Naive thymus-derived CD4-positive, alpha-beta T cell (primary cell): Measurements from ENCODE around the gene TLCD3A. TPM values are rescaled to one million over a fixed set of nuclear protein-coding genes. Genes with fewer than 3 reads are reported as not detected.
A peak's percentile ranks its signal among the peaks of the same experiment; 100 is the strongest.
"Not testable (repeated sequence)": the region's sequence is repeated elsewhere in the genome, so short reads cannot be mapped to it uniquely, and the experiment has no call there.

Experiments used
- ATAC-seq: fragments of 150-1000 bp; cut with Tn5 transposase; 2 replicates; pipeline ENCODE4 v1.10.0; 2021; ENCODE audit warnings: mild to moderate bottlenecking, moderate library complexity
- CTCF ChIA-PET: fragments of 350-600 bp; sonication (Branson Sonifier 250); formaldehyde crosslinking; loops from one replicate; lab custom pipeline; 2021; ENCODE audit warnings: antibody characterized with exemption; lab: Charles Lee
- POLR2A ChIA-PET: fragments of 350-600 bp; sonication (Branson Sonifier 250); formaldehyde crosslinking; loops from one replicate; lab custom pipeline; 2021; ENCODE audit warnings: antibody characterized with exemption, inconsistent platforms; lab: Charles Lee
- DNase-seq, 9 donors: peaks; one replicate each; pipeline versions ENCODE4 v3.0.0 to v3.0.0-alpha.2; 2020 to 2022; ENCODE audit warnings: mixed read lengths in 1 of 9
- H3K27ac ChIP-seq: one replicate; pipeline ENCODE4 v1.7.0; 2013; ENCODE audit warnings: mild to moderate bottlenecking, low read depth, low read length, moderate library complexity
- H3K27me3 ChIP-seq, 2 donors: one replicate each; pipeline ENCODE4 v1.7.0; 2013; ENCODE audit warnings: low read length in 2 of 2, mild to moderate bottlenecking in 2 of 2, moderate library complexity in 2 of 2; ENCODE audit not compliant: control insufficient read depth in 2 of 2, insufficient read depth in 2 of 2
- H3K36me3 ChIP-seq, 3 experiments: 1 replicate in 2 of 3; 2 replicates in 1 of 3; pipeline ENCODE4 v1.7.0; 2013; ENCODE audit warnings: low read length in 3 of 3, mild to moderate bottlenecking in 3 of 3, moderate library complexity in 1 of 3; ENCODE audit not compliant: insufficient read depth in 3 of 3, control insufficient read depth in 2 of 3
- H3K4me1 ChIP-seq, 2 donors: one replicate each; pipeline ENCODE4 v1.7.0; 2013; ENCODE audit warnings: low read length in 2 of 2, mild to moderate bottlenecking in 2 of 2, moderate library complexity in 1 of 2; ENCODE audit not compliant: control insufficient read depth in 2 of 2, insufficient read depth in 2 of 2
- H3K4me3 ChIP-seq: 2 replicates; pipeline ENCODE4 v1.7.0; 2013; ENCODE audit warnings: mild to moderate bottlenecking, low read length
- H3K9me3 ChIP-seq, 3 experiments: 1 replicate in 2 of 3; 2 replicates in 1 of 3; pipeline ENCODE4 v1.7.0; 2013; ENCODE audit warnings: low read length in 3 of 3; ENCODE audit not compliant: control insufficient read depth in 2 of 3
- H3K27ac Mint-ChIP-seq, 9 donors: one replicate each; pipeline ENCODE4 v1.8.0; 2020 to 2022; ENCODE audit warnings: mixed read lengths in 9 of 9, mild to moderate bottlenecking in 8 of 9, moderate library complexity in 5 of 9, inconsistent platforms in 2 of 9
- H3K27me3 Mint-ChIP-seq, 5 donors: one replicate each; pipeline ENCODE4 v1.8.0; 2021 to 2022; ENCODE audit warnings: mixed read lengths in 5 of 5, mild to moderate bottlenecking in 1 of 5
- H3K36me3 Mint-ChIP-seq, 5 donors: one replicate each; pipeline ENCODE4 v1.8.0; 2020 to 2022; ENCODE audit warnings: mixed read lengths in 5 of 5, mild to moderate bottlenecking in 3 of 5, inconsistent platforms in 1 of 5
- H3K4me1 Mint-ChIP-seq, 7 donors: one replicate each; pipeline ENCODE4 v1.8.0; 2020 to 2022; ENCODE audit warnings: mixed read lengths in 7 of 7, mild to moderate bottlenecking in 3 of 7, inconsistent platforms in 1 of 7
- H3K4me3 Mint-ChIP-seq, 10 donors: one replicate each; pipeline ENCODE4 v1.8.0; 2020 to 2022; ENCODE audit warnings: mild to moderate bottlenecking in 10 of 10, mixed read lengths in 10 of 10, moderate library complexity in 6 of 10, inconsistent platforms in 2 of 10
- H3K9me3 Mint-ChIP-seq, 11 donors: one replicate each; pipeline ENCODE4 v1.8.0; 2020 to 2022; ENCODE audit warnings: mixed read lengths in 11 of 11, mild to moderate bottlenecking in 4 of 11, inconsistent platforms in 1 of 11, moderate library complexity in 1 of 11
- intact Hi-C, 2 donors: fragments of 100-400 bp; cut with micrococcal nuclease; formaldehyde crosslinking; loops; one replicate each; pipeline ENCODE4 v1.15.1; 2023
- polyA plus RNA-seq, 2 donors: library from polyadenylated mRNA; unstranded; fragments of 300-500 nt; fragmentation: Illumina TruSeq; gene quantifications; one replicate each; pipeline ENCODE4 v1.2.3, GENCODE V29; 2021
- total RNA-seq, 6 experiments: library from RNA in 5 of 6; stranded (reverse) in 5 of 6; gene quantifications; 1 replicate in 5 of 6; 2 replicates in 1 of 6; pipeline ENCODE4 v1.2.3 and lab custom pipeline; 2021 to 2026

Gene TLCD3A
- total and polyA plus RNA-seq, 7 experiments from 2014 or later = 0.36 to 21.5 (median 1.0) TPM; not detected in 1

GRCh38 chr17:697682-698081 lies 34.7 kb upstream of the TLCD3A start:
- no peaks in the 10 kb centered on the region for H3K4me1 ChIP-seq
- no peaks in the 10 kb centered on the region for H3K27me3 Mint-ChIP-seq
- no peak for DNase-seq
- no peak overlapping the region for H3K27ac ChIP-seq
- H3K27me3 ChIP-seq = no peaks in the 10 kb centered on the region
- H3K9me3 Mint-ChIP-seq = peaks cover 0 to 2% (median 0%) of the 10 kb centered on the region in 11 donors
- no peak for ATAC-seq
- peaks cover 0 to 51% (median 8%) of the 10 kb centered on the region in 3 experiments for H3K36me3 ChIP-seq
- intact Hi-C loops = no loop called here
- no peaks in the 10 kb centered on the region for H3K9me3 ChIP-seq
- peaks cover 0 to 4% (median 2%) of the 10 kb centered on the region in 7 donors for H3K4me1 Mint-ChIP-seq
- no peak overlapping the region for H3K4me3 ChIP-seq
- H3K36me3 Mint-ChIP-seq = peaks cover 10 to 33% (median 22%) of the 10 kb centered on the region in 5 donors
- POLR2A ChIA-PET = interaction anchor here (1.1 kb wide), 1 partner anchor 286 kb away, joined by 8 read pairs; no protein-coding TSS in a partner anchor
- H3K4me3 Mint-ChIP-seq = no peak overlapping the region
- H3K27ac Mint-ChIP-seq = no peak overlapping the region
- CTCF ChIA-PET = interaction anchor here (0.8 to 7.7 kb wide), 4 partner anchors 283 to 534 kb away, joined by 3 to 63 read pairs (median 11); no protein-coding TSS in a partner anchor

- H3K4me3 Mint-ChIP-seq, H3K27me3 ChIP-seq, intact Hi-C loops, ATAC-seq, H3K27me3 Mint-ChIP-seq, H3K4me1 Mint-ChIP-seq, H3K4me1 ChIP-seq, H3K4me3 ChIP-seq, DNase-seq, H3K27ac Mint-ChIP-seq, H3K27ac ChIP-seq, H3K9me3 Mint-ChIP-seq, H3K9me3 ChIP-seq: not testable (repeated sequence)
- H3K36me3 ChIP-seq = peaks cover 0 to 55% (median 8%) of the 10 kb centered on the region in 3 experiments
- ChIA-PET POLR2A (interaction anchor here (1.1 kb wide), 1 partner anchor 286 kb away, joined by 8 read pairs; no protein-coding TSS in a partner anchor), CTCF (interaction anchor here (0.8 to 7.7 kb wide), 4 partner anchors 284 to 534 kb away, joined by 3 to 63 read pairs (median 11); no protein-coding TSS in a partner anchor)
- peaks cover 10 to 33% (median 22%) of the 10 kb centered on the region in 5 donors for H3K36me3 Mint-ChIP-seq
Measured at GRCh38 chr17:698096-698495, 34.3 kb upstream of the TLCD3A start.

GRCh38 chr17:699345-699744 lies 33.1 kb upstream of the TLCD3A start:
- H3K27ac ChIP-seq = no peak overlapping the region
- DNase-seq (no peak), ATAC-seq (no peak)
- no peaks in the 10 kb centered on the region for H3K27me3 Mint-ChIP-seq
- H3K36me3 ChIP-seq = peaks cover 0 to 44% (median 8%) of the 10 kb centered on the region in 3 experiments
- peaks cover 0 to 8% (median 2%) of the 10 kb centered on the region in 7 donors for H3K4me1 Mint-ChIP-seq
- H3K27me3 ChIP-seq = no peaks in the 10 kb centered on the region
- H3K4me3 ChIP-seq = no peak overlapping the region
- H3K9me3 ChIP-seq = no peaks in the 10 kb centered on the region
- ChIA-PET POLR2A (interaction anchor here (2.7 kb wide), 1 partner anchor 287 kb away, joined by 19 read pairs; no protein-coding TSS in a partner anchor), CTCF (interaction anchor here (0.6 to 7.7 kb wide), 13 partner anchors 11 to 550 kb away, joined by 3 to 63 read pairs (median 3); a partner anchor contains a TSS)
- intact Hi-C loops = no loop called here
- H3K36me3 Mint-ChIP-seq = peaks cover 10 to 30% (median 20%) of the 10 kb centered on the region in 5 donors
- H3K9me3 Mint-ChIP-seq = peaks cover 0 to 2% (median 0%) of the 10 kb centered on the region in 11 donors
- no peak overlapping the region for H3K4me3 Mint-ChIP-seq
- no peaks in the 10 kb centered on the region for H3K4me1 ChIP-seq
- H3K27ac Mint-ChIP-seq = no peak overlapping the region

GRCh38 chr17:700504-701094 lies 31.8 kb upstream of the TLCD3A start:
- no peaks in the 10 kb centered on the region for H3K27me3 Mint-ChIP-seq
- Histone ChIP-seq H3K36me3 (peaks cover 0 to 35% (median 8%) of the 10 kb centered on the region in 3 experiments), H3K4me1 (no peaks in the 10 kb centered on the region), H3K9me3 (no peaks in the 10 kb centered on the region), H3K4me3 (no peak overlapping the region), H3K27me3 (no peaks in the 10 kb centered on the region), H3K27ac (no peak overlapping the region)
- H3K27ac Mint-ChIP-seq = peak overlapping the region in 3 of 9 donors; percentile 46 to 53 (median 51)
- no peak overlapping the region for H3K4me3 Mint-ChIP-seq
- ATAC-seq (peak; percentile 71), DNase-seq (peak in 7 of 9 donors; percentile 25 to 63 (median 58))
- H3K4me1 Mint-ChIP-seq = peaks cover 0 to 14% (median 6%) of the 10 kb centered on the region in 7 donors
- ChIA-PET POLR2A (interaction anchor here (0.7 to 2.7 kb wide), 3 partner anchors 265 to 323 kb away, joined by 3 to 19 read pairs (median 7); no protein-coding TSS in a partner anchor), CTCF (interaction anchor here (0.6 to 7.7 kb wide), 23 partner anchors 9 to 551 kb away, joined by 3 to 63 read pairs (median 4); partner anchors contain the start of gene TIMM22)
- intact Hi-C loops = loop anchor here (1.0 to 10.0 kb wide), 5 partner anchors 288 to 558 kb away; no protein-coding TSS in a partner anchor
- peaks cover 7 to 20% (median 13%) of the 10 kb centered on the region in 5 donors for H3K36me3 Mint-ChIP-seq
- peaks cover 0 to 2% (median 0%) of the 10 kb centered on the region in 11 donors for H3K9me3 Mint-ChIP-seq

- Mint-ChIP-seq H3K9me3 (peaks cover 0 to 2% (median 0%) of the 10 kb centered on the region in 11 donors), H3K4me3 (no peak overlapping the region), H3K27me3 (no peaks in the 10 kb centered on the region), H3K27ac (peak overlapping the region in 2 of 9 donors; percentile 49 to 62), H3K4me1 (peaks cover 0 to 24% (median 10%) of the 10 kb centered on the region in 7 donors), H3K36me3 (peaks cover 0 to 11% (median 5%) of the 10 kb centered on the region in 5 donors)
- intact Hi-C loops = loop anchor here in 1 of 2 donors (10.0 kb wide), 1 partner anchor 318 kb away; no protein-coding TSS in a partner anchor
- H3K9me3 ChIP-seq = no peaks in the 10 kb centered on the region
- H3K4me3 ChIP-seq = no peak overlapping the region
- H3K36me3 ChIP-seq = peaks cover 0 to 27% (median 4%) of the 10 kb centered on the region in 3 experiments
- ChIA-PET POLR2A (interaction anchor here (0.8 to 1.0 kb wide), 2 partner anchors 11 to 292 kb away, joined by 4 to 5 read pairs; partner anchors contain the start of gene VPS53), CTCF (interaction anchor here (7.7 kb wide), 1 partner anchor 291 kb away, joined by 63 read pairs; no protein-coding TSS in a partner anchor)
- no peaks in the 10 kb centered on the region for H3K27me3 ChIP-seq
- no peak for ATAC-seq
- H3K4me1 ChIP-seq = no peaks in the 10 kb centered on the region
- DNase-seq = no peak
- no peak overlapping the region for H3K27ac ChIP-seq
Measured at GRCh38 chr17:703081-703875, 29.1 kb upstream of the TLCD3A start.
